GM12892 (cell line): ENCODE data around the gene OR51L1.
"Not testable (repeated sequence)": the region's sequence is repeated elsewhere in the genome, so short reads cannot be mapped to it uniquely, and the experiment has no call there.

Experiments
- POLR2A ChIP-seq: IDR thresholded peaks from 2 replicates; pipeline ENCODE4 v1.6.1; 2011; ENCODE audit warnings: low read depth, low read length, control low read depth
- POLR2AphosphoS5 ChIP-seq: IDR thresholded peaks from 2 replicates; pipeline ENCODE4 v1.6.1; 2011; ENCODE audit warnings: low read depth, low read length, control low read depth
- TAF1 ChIP-seq: IDR thresholded peaks from 2 replicates; pipeline ENCODE4 v1.6.1; 2011; ENCODE audit warnings: low read depth, mild to moderate bottlenecking, control low read depth, low read length, borderline replicate concordance

DNA sequence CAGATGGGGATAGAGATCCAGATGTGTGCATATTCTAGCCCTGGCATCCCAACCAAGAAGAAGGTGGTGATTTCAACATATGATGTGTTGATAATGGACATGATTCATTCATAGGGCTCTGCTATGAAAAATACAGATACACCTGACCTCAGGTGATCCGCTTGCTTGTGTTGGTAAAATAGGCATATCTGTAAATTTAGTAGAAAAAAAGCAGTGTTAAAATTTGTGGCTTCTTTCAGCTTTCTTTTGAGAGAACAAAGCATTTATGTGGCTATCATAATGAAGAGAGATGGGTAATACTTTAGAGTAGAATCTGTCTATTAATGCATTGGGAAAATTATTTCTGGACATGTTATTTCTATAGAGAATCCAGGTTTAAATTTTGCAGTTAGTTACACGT lies 39.0 kb upstream of the OR51L1 start, which contains the start of gene OR51A2:
- not testable (repeated sequence) for TF ChIP-seq POLR2A, POLR2AphosphoS5, TAF1
